Neural progenitor cell (in vitro differentiated cells): ENCODE measurements around the gene ZDHHC14. TPM values are rescaled to one million over a fixed set of nuclear protein-coding genes. Genes with fewer than 3 reads are reported as not detected.

Experiments
- DNase-seq: peaks from one replicate; pipeline ENCODE4 v3.0.0-alpha.2; 2016; ENCODE audit warnings: low spot score
- H2AFZ ChIP-seq: fragments of 200-600 bp; sonication (generic); replicated peaks from 2 replicates; pipeline ENCODE4 v1.6.1; 2016; ENCODE audit warnings: antibody characterized with exemption
- H3F3A ChIP-seq: fragments of 200-600 bp; sonication (generic); 2 replicates; pipeline ENCODE4 v1.6.1; 2016; ENCODE audit warnings: antibody characterized with exemption, low read depth
- H3K27ac ChIP-seq: fragments of 200-600 bp; sonication (generic); 2 replicates; pipeline ENCODE4 v1.5.1; 2016; ENCODE audit warnings: mild to moderate bottlenecking
- H3K27me3 ChIP-seq: fragments of 200-600 bp; sonication (generic); 2 replicates; pipeline ENCODE4 v1.6.1; 2016; ENCODE audit warnings: mild to moderate bottlenecking, moderate library complexity
- H3K36me3 ChIP-seq: fragments of 200-600 bp; sonication (generic); 2 replicates; pipeline ENCODE4 v1.5.1; 2016
- H3K4me1 ChIP-seq: fragments of 200-600 bp; sonication (generic); 2 replicates; pipeline ENCODE4 v1.6.1; 2016; ENCODE audit warnings: mixed run types
- H3K4me2 ChIP-seq: fragments of 200-600 bp; sonication (generic); 2 replicates; pipeline ENCODE4 v1.6.1; 2016
- H3K4me3 ChIP-seq: fragments of 200-600 bp; sonication (generic); 2 replicates; pipeline ENCODE4 v1.5.1; 2016
- H3K79me2 ChIP-seq: fragments of 200-600 bp; sonication (generic); 2 replicates; pipeline ENCODE4 v1.6.1; 2016; ENCODE audit warnings: low read depth
- H3K9ac ChIP-seq: fragments of 200-600 bp; sonication (generic); 2 replicates; pipeline ENCODE4 v1.6.1; 2016
- H3K9me3 ChIP-seq: fragments of 200-600 bp; sonication (generic); 2 replicates; pipeline ENCODE4 v1.5.1; 2016; ENCODE audit warnings: low read depth
- H4K20me1 ChIP-seq: fragments of 200-600 bp; sonication (generic); 2 replicates; pipeline ENCODE4 v1.6.1; 2016; ENCODE audit warnings: low read depth
- H3K27ac Mint-ChIP-seq: 3 replicates; pipeline ENCODE4 v1.8.0; 2021; ENCODE audit warnings: mixed read lengths
- H3K27me3 Mint-ChIP-seq: 2 replicates; pipeline ENCODE4 v1.8.0; 2022; ENCODE audit warnings: low read depth, mild to moderate bottlenecking, inconsistent platforms, moderate library complexity, mixed read lengths; ENCODE audit not compliant: insufficient read depth
- H3K36me3 Mint-ChIP-seq: 3 replicates; pipeline ENCODE4 v1.8.0; 2021; ENCODE audit warnings: mixed read lengths
- H3K4me1 Mint-ChIP-seq: 3 replicates; pipeline ENCODE4 v1.8.0; 2021; ENCODE audit warnings: mixed read lengths
- H3K4me3 Mint-ChIP-seq: 3 replicates; pipeline ENCODE4 v1.8.0; 2021; ENCODE audit warnings: mild to moderate bottlenecking, moderate library complexity, mixed read lengths
- H3K9me3 Mint-ChIP-seq: 3 replicates; pipeline ENCODE4 v1.8.0; 2020; ENCODE audit warnings: mixed read lengths
- CTCF ChIP-seq: fragments of 200-600 bp; sonication (generic); IDR thresholded peaks from 2 replicates; pipeline ENCODE4 v1.5.1; 2017; ENCODE audit warnings: antibody characterized with exemption, mild to moderate bottlenecking
- EZH2 ChIP-seq: fragments of 200-600 bp; sonication (generic); IDR thresholded peaks from 2 replicates; pipeline ENCODE4 v1.6.1; 2017; ENCODE audit warnings: antibody characterized with exemption, mild to moderate bottlenecking, moderate library complexity
- EZH2phosphoT487 ChIP-seq: fragments of 200-600 bp; sonication (generic); IDR thresholded peaks from 2 replicates; pipeline ENCODE4 v1.6.1; 2017; ENCODE audit warnings: antibody characterized with exemption
- total RNA-seq: library from RNA; depleted of rRNA; stranded (reverse); fragments of >200 nt; gene quantifications from 2 replicates; pipeline ENCODE4 v1.2.3, GENCODE V29; 2015; ENCODE audit warnings: low replicate concordance

Gene ZDHHC14
- total RNA-seq, 1 donor from 2014 or later = 14.5 TPM

- Histone ChIP-seq H3K4me2 (no peak overlapping the region), H3K4me3 (no peak overlapping the region), H3K27ac (no peak overlapping the region), H2AFZ (no peak overlapping the region), H3K27me3 (no peaks in the 10 kb centered on the region), H3K79me2 (no peaks in the 10 kb centered on the region), H3K9me3 (no peaks in the 10 kb centered on the region), H4K20me1 (no peaks in the 10 kb centered on the region), H3F3A (peaks cover 41% of the 10 kb centered on the region), H3K4me1 (peaks cover 61% of the 10 kb centered on the region), H3K9ac (no peak overlapping the region), H3K36me3 (no peaks in the 10 kb centered on the region)
- Mint-ChIP-seq H3K4me1 (peaks cover 69% of the 10 kb centered on the region), H3K36me3 (no peaks in the 10 kb centered on the region), H3K4me3 (no peak overlapping the region), H3K27me3 (peaks cover 6% of the 10 kb centered on the region), H3K27ac (no peak overlapping the region), H3K9me3 (no peaks in the 10 kb centered on the region)
- DNase-seq = no peak
- TF ChIP-seq CTCF = no peak
- no peak for TF ChIP-seq EZH2phosphoT487
- no peak for TF ChIP-seq EZH2
Measured at GRCh38 chr6:157557559-157557958, 176.6 kb downstream of the ZDHHC14 start.

GRCh38 chr6:157558049-157558448 lies 177.1 kb downstream of the ZDHHC14 start:
- no peak overlapping the region for H3K27ac ChIP-seq
- no peaks in the 10 kb centered on the region for H3K9me3 ChIP-seq
- Mint-ChIP-seq H3K9me3 (no peaks in the 10 kb centered on the region), H3K27ac (no peak overlapping the region), H3K4me3 (peak overlapping the region; percentile 15), H3K4me1 (peaks cover 64% of the 10 kb centered on the region), H3K36me3 (no peaks in the 10 kb centered on the region), H3K27me3 (peaks cover 6% of the 10 kb centered on the region)
- H3F3A ChIP-seq = peaks cover 36% of the 10 kb centered on the region
- H3K79me2 ChIP-seq = no peaks in the 10 kb centered on the region
- DNase-seq = no peak
- no peak overlapping the region for H2AFZ ChIP-seq
- TF ChIP-seq EZH2 = no peak
- no peak for TF ChIP-seq EZH2phosphoT487
- TF ChIP-seq CTCF = no peak
- H3K27me3 ChIP-seq = no peaks in the 10 kb centered on the region
- no peaks in the 10 kb centered on the region for H4K20me1 ChIP-seq
- H3K4me2 ChIP-seq = peak overlapping the region; percentile 48
- no peak overlapping the region for H3K9ac ChIP-seq
- H3K36me3 ChIP-seq = no peaks in the 10 kb centered on the region
- H3K4me3 ChIP-seq = no peak overlapping the region
- peaks cover 56% of the 10 kb centered on the region for H3K4me1 ChIP-seq

- no peak overlapping the region for H2AFZ ChIP-seq
- H3F3A ChIP-seq = peaks cover 30% of the 10 kb centered on the region
- H3K27me3 ChIP-seq = no peaks in the 10 kb centered on the region
- TF ChIP-seq EZH2phosphoT487 = no peak
- TF ChIP-seq CTCF = no peak
- no peak for TF ChIP-seq EZH2
- H3K79me2 ChIP-seq = no peaks in the 10 kb centered on the region
- Mint-ChIP-seq H3K4me1 (peaks cover 61% of the 10 kb centered on the region), H3K4me3 (no peak overlapping the region), H3K9me3 (no peaks in the 10 kb centered on the region), H3K27ac (peak overlapping the region; percentile 29), H3K27me3 (peaks cover 6% of the 10 kb centered on the region), H3K36me3 (no peaks in the 10 kb centered on the region)
- peak overlapping the region; percentile 48 for H3K4me2 ChIP-seq
- H3K9me3 ChIP-seq = no peaks in the 10 kb centered on the region
- H3K4me1 ChIP-seq = peaks cover 51% of the 10 kb centered on the region
- no peaks in the 10 kb centered on the region for H4K20me1 ChIP-seq
- H3K27ac ChIP-seq = no peak overlapping the region
- no peak overlapping the region for H3K4me3 ChIP-seq
- H3K9ac ChIP-seq = no peak overlapping the region
- DNase-seq = peak; percentile 52
- H3K36me3 ChIP-seq = no peaks in the 10 kb centered on the region
Measured at GRCh38 chr6:157558487-157559200, 177.7 kb downstream of the ZDHHC14 start.
